NCI-H2227 (cell line): Measurements from ENCODE around the gene GPR15.

ENCODE experiments used
- DNase-seq: peaks from one replicate; lab custom pipeline; 2025; ENCODE audit not compliant: unreplicated experiment; lab: John Stamatoyannopoulos, UW

Gene GPR15

GRCh38 chr3:98582042-98582441, 50.3 kb downstream of the GPR15 start:
- no peak for DNase-seq

- DNase-seq: no peak
These were observed 52.0 kb downstream of the GPR15 start for GRCh38 chr3:98583766-98584165.
